K562 (cell line): ENCODE data around the gene KIF21A. TPM values are rescaled to one million over a fixed set of nuclear protein-coding genes. Genes with fewer than 3 reads are reported as not detected.

ENCODE experiments used
- MBD2 ChIP-seq: sonication (generic); IDR thresholded peaks from 2 replicates; pipeline ENCODE4 v1.6.1; 2016; ENCODE audit warnings: low read depth, borderline replicate concordance
- POLR2G ChIP-seq: fragments of 200-400 bp; formaldehyde crosslinking; IDR thresholded peaks from 2 replicates; pipeline ENCODE4 v1.6.1; 2017; ENCODE audit warnings: low read depth, mild to moderate bottlenecking, antibody characterized with exemption, low read length, moderate library complexity
- PTBP1 ChIP-seq: fragments of 200-400 bp; formaldehyde crosslinking; IDR thresholded peaks from 2 replicates; pipeline ENCODE4 v1.6.1; 2017; ENCODE audit warnings: low read depth, low read length
- XRCC5 ChIP-seq: fragments of 200-400 bp; formaldehyde crosslinking; IDR thresholded peaks from 2 replicates; pipeline ENCODE4 v1.6.1; 2017; ENCODE audit warnings: low read depth, mild to moderate bottlenecking, low read length
- polyA plus RNA-seq, 8 experiments: library from polyadenylated mRNA; depleted of rRNA in 4 of 8; stranded (reverse) in 5 of 8; unstranded in 3 of 8; fragments of >200 nt; fragmentation: Nextera tagmentation in 2 of 8; fragmentation: Illumina TruSeq in 1 of 8; extraction: Ambion mirVana in 2 of 8; extraction: Trizol in 1 of 8; gene quantifications; 2 replicates each; pipeline versions ENCODE4 v1.2.1 to v1.2.3, GENCODE V29; 2011 to 2014; ENCODE audit warnings: inconsistent platforms in 1 of 8, missing spikeins in 1 of 8
- total RNA-seq, 7 experiments: library from RNA; depleted of rRNA in 6 of 7; stranded (reverse); fragments of >200 nt in 6 of 7; fragmentation: Illumina TruSeq in 2 of 7; extraction: Trizol in 2 of 7; gene quantifications; 2 replicates each; pipeline versions ENCODE4 v1.2.1 to v1.2.3, GENCODE V29; 2011 to 2021; ENCODE audit warnings: low replicate concordance in 1 of 7
- TF ChIP-seq, protein P1 (sequence below): fragments of 450-650 bp; IDR thresholded peaks from 2 replicates; pipeline ENCODE4 v1.6.1; 2016; ENCODE audit warnings: mild to moderate bottlenecking, moderate library complexity
- TF ChIP-seq, protein P2 (sequence below): fragments of 250-450 bp; sonication (Bioruptor Pico); IDR thresholded peaks from 2 replicates; pipeline ENCODE4 v1.8.0; 2021; ENCODE audit warnings: moderate library complexity, mild to moderate bottlenecking, inconsistent platforms
- TF ChIP-seq, protein P3 (sequence below): fragments of 250-450 bp; sonication (Bioruptor Pico); IDR thresholded peaks from 2 replicates; pipeline ENCODE4 v1.8.0; 2022; ENCODE audit warnings: moderate library complexity, mild to moderate bottlenecking, inconsistent platforms
- TF ChIP-seq, protein P4 (sequence below): fragments of 450-650 bp; formaldehyde crosslinking; IDR thresholded peaks from 2 replicates; pipeline ENCODE4 v1.4.0; 2022; ENCODE audit warnings: missing genetic modification characterization

KIF21A gene
- total and polyA plus RNA-seq, 9 of the 15 experiments (the other 6 are each of a cell fraction or from before 2014, with no cell fraction given): 17.7 to 45.0 (median 30.3) TPM

DNA sequence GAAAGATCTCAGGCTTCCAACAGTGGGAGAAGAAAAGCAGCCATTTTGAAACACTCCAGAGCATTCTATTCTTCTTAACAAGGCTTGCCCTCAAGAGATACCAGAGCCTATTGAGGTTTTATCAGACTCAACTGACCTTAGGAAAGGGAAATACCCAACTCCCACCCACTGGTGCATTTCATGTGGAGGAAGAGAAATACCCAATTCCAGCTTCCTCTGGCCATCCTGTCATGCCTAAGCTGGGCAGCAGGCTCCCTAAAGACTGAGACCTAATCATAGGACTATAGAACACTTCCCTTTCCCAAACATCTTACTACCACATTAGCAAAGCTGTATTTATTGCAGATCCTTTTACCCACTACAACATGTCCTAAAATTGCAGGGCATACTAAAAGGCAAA is 164.5 kb downstream of the KIF21A start (continued):
- TF ChIP-seq, protein P1, sequence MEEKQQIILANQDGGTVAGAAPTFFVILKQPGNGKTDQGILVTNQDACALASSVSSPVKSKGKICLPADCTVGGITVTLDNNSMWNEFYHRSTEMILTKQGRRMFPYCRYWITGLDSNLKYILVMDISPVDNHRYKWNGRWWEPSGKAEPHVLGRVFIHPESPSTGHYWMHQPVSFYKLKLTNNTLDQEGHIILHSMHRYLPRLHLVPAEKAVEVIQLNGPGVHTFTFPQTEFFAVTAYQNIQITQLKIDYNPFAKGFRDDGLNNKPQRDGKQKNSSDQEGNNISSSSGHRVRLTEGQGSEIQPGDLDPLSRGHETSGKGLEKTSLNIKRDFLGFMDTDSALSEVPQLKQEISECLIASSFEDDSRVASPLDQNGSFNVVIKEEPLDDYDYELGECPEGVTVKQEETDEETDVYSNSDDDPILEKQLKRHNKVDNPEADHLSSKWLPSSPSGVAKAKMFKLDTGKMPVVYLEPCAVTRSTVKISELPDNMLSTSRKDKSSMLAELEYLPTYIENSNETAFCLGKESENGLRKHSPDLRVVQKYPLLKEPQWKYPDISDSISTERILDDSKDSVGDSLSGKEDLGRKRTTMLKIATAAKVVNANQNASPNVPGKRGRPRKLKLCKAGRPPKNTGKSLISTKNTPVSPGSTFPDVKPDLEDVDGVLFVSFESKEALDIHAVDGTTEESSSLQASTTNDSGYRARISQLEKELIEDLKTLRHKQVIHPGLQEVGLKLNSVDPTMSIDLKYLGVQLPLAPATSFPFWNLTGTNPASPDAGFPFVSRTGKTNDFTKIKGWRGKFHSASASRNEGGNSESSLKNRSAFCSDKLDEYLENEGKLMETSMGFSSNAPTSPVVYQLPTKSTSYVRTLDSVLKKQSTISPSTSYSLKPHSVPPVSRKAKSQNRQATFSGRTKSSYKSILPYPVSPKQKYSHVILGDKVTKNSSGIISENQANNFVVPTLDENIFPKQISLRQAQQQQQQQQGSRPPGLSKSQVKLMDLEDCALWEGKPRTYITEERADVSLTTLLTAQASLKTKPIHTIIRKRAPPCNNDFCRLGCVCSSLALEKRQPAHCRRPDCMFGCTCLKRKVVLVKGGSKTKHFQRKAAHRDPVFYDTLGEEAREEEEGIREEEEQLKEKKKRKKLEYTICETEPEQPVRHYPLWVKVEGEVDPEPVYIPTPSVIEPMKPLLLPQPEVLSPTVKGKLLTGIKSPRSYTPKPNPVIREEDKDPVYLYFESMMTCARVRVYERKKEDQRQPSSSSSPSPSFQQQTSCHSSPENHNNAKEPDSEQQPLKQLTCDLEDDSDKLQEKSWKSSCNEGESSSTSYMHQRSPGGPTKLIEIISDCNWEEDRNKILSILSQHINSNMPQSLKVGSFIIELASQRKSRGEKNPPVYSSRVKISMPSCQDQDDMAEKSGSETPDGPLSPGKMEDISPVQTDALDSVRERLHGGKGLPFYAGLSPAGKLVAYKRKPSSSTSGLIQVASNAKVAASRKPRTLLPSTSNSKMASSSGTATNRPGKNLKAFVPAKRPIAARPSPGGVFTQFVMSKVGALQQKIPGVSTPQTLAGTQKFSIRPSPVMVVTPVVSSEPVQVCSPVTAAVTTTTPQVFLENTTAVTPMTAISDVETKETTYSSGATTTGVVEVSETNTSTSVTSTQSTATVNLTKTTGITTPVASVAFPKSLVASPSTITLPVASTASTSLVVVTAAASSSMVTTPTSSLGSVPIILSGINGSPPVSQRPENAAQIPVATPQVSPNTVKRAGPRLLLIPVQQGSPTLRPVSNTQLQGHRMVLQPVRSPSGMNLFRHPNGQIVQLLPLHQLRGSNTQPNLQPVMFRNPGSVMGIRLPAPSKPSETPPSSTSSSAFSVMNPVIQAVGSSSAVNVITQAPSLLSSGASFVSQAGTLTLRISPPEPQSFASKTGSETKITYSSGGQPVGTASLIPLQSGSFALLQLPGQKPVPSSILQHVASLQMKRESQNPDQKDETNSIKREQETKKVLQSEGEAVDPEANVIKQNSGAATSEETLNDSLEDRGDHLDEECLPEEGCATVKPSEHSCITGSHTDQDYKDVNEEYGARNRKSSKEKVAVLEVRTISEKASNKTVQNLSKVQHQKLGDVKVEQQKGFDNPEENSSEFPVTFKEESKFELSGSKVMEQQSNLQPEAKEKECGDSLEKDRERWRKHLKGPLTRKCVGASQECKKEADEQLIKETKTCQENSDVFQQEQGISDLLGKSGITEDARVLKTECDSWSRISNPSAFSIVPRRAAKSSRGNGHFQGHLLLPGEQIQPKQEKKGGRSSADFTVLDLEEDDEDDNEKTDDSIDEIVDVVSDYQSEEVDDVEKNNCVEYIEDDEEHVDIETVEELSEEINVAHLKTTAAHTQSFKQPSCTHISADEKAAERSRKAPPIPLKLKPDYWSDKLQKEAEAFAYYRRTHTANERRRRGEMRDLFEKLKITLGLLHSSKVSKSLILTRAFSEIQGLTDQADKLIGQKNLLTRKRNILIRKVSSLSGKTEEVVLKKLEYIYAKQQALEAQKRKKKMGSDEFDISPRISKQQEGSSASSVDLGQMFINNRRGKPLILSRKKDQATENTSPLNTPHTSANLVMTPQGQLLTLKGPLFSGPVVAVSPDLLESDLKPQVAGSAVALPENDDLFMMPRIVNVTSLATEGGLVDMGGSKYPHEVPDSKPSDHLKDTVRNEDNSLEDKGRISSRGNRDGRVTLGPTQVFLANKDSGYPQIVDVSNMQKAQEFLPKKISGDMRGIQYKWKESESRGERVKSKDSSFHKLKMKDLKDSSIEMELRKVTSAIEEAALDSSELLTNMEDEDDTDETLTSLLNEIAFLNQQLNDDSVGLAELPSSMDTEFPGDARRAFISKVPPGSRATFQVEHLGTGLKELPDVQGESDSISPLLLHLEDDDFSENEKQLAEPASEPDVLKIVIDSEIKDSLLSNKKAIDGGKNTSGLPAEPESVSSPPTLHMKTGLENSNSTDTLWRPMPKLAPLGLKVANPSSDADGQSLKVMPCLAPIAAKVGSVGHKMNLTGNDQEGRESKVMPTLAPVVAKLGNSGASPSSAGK: no peak
- TF ChIP-seq, protein P2, sequence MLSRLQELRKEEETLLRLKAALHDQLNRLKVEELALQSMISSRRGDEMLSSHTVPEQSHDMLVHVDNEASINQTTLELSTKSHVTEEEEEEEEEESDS: no peak
- TF ChIP-seq, protein P3, sequence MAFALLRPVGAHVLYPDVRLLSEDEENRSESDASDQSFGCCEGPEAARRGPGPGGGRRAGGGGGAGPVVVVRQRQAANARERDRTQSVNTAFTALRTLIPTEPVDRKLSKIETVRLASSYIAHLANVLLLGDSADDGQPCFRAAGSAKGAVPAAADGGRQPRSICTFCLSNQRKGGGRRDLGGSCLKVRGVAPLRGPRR (CRISPR knock-in tag): no peak
- no peak for TF ChIP-seq PTBP1
- TF ChIP-seq, protein P4, sequence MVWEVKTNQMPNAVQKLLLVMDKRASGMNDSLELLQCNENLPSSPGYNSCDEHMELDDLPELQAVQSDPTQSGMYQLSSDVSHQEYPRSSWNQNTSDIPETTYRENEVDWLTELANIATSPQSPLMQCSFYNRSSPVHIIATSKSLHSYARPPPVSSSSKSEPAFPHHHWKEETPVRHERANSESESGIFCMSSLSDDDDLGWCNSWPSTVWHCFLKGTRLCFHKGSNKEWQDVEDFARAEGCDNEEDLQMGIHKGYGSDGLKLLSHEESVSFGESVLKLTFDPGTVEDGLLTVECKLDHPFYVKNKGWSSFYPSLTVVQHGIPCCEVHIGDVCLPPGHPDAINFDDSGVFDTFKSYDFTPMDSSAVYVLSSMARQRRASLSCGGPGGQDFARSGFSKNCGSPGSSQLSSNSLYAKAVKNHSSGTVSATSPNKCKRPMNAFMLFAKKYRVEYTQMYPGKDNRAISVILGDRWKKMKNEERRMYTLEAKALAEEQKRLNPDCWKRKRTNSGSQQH (CRISPR knock-in tag): no peak
- no peak for TF ChIP-seq XRCC5
- no peak for TF ChIP-seq POLR2G
- no peak for TF ChIP-seq MBD2
